Measurements from ENCODE around the gene EPO.
"Not testable (repeated sequence)": the region's sequence is repeated elsewhere in the genome, so short reads cannot be mapped to it uniquely, and the experiment has no call there.

The EPO gene

DNA sequence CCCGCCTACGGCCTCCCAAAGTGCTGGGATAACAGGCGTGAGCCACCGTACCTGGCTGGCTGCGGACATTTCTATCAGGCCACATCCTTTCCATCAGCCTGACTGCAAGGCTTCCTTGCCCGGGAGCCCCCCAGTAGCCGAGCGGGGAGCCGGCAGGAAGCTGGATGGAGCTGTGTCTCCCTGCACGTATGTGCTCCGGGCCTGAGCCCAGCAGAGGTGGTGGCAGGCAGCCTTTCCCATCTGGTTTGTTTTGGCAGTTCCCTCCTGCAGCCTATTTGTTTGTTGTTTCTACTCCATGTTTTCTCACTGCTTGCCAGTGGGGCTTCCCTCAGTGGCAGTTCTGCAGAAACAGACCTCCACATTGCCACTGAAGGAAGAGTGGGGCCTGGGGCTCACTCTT, 8.9 kb upstream of the EPO start:
- Histone ChIP-seq H4K20me1 (ENCODE audit: insufficient read depth, low read length) (peaks cover 10% of the 10 kb centered on the region), H2AFZ (ENCODE audit: low read depth, low read length) (no peak overlapping the region), H3K9ac (ENCODE audit: low read depth, low read length) (no peak overlapping the region), H3K4me1 (ENCODE audit: insufficient read depth, low read length) (peaks cover 20% of the 10 kb centered on the region), H3K4me2 (ENCODE audit: insufficient read depth, low read length) (no peak overlapping the region), H3K9me3 (ENCODE audit: insufficient read depth, low read length, severe bottlenecking) (no peaks in the 10 kb centered on the region), H3K27me3 (ENCODE audit: insufficient read depth, low read length, poor library complexity) (no peaks in the 10 kb centered on the region), H3K36me3 (ENCODE audit: insufficient read depth, low read length) (peaks cover 18% of the 10 kb centered on the region), H3K27ac (ENCODE audit: low read length) (no peak overlapping the region), H3K79me2 (ENCODE audit: insufficient read depth, low read length) (peaks cover 16% of the 10 kb centered on the region), H3K4me3 (ENCODE audit: low read depth in 1 of 2, low read length in 2 of 2) (no peak overlapping the region)
- no peak for ATAC-seq (ENCODE audit: insufficient read depth, low read depth)
- no peak for DNase-seq
- TF ChIP-seq, protein P1, sequence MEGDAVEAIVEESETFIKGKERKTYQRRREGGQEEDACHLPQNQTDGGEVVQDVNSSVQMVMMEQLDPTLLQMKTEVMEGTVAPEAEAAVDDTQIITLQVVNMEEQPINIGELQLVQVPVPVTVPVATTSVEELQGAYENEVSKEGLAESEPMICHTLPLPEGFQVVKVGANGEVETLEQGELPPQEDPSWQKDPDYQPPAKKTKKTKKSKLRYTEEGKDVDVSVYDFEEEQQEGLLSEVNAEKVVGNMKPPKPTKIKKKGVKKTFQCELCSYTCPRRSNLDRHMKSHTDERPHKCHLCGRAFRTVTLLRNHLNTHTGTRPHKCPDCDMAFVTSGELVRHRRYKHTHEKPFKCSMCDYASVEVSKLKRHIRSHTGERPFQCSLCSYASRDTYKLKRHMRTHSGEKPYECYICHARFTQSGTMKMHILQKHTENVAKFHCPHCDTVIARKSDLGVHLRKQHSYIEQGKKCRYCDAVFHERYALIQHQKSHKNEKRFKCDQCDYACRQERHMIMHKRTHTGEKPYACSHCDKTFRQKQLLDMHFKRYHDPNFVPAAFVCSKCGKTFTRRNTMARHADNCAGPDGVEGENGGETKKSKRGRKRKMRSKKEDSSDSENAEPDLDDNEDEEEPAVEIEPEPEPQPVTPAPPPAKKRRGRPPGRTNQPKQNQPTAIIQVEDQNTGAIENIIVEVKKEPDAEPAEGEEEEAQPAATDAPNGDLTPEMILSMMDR (IDR thresholded peaks at IDR 0.05; ENCODE audit: borderline replicate concordance, extremely low read depth, low read length, poor library complexity, severe bottlenecking), result no peak
- TF ChIP-seq EZH2 (IDR thresholded peaks at IDR 0.05; ENCODE audit: borderline replicate concordance, low read depth, low read length, severe bottlenecking), result no peak

DNA sequence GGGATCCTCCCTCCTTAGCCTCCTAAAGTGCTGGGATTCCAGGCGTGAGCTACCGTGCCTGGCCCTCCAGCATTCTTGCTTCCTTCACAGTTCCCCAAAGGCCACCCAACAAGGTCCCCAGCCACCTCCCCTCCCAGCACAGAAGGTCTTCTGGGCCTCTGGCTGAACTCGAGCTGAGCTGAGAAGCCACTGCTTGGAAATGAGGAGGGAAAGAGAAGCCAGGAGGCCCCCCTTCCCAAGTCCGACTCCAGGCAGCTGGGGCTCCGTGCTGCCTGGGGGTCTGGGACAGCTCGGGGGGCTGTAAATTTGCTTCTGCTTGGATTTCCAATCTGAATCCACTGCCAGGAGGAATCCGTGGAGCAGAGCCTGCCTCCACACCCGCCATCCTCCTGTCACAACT, 5.5 kb upstream of the EPO start:
- no peak overlapping the region for H3K4me3 ChIP-seq (ENCODE audit: low read depth in 1 of 2, low read length in 2 of 2)
- H3K27me3 ChIP-seq (ENCODE audit: insufficient read depth, low read length, poor library complexity), result no peaks in the 10 kb centered on the region
- ATAC-seq (ENCODE audit: insufficient read depth, low read depth) (no peak), DNase-seq (no peak)
- no peak overlapping the region for H3K4me2 ChIP-seq (ENCODE audit: insufficient read depth, low read length)
- no peak overlapping the region for H3K27ac ChIP-seq (ENCODE audit: low read length)
- H3K4me1 ChIP-seq (ENCODE audit: insufficient read depth, low read length), result no peaks in the 10 kb centered on the region
- no peaks in the 10 kb centered on the region for H3K79me2 ChIP-seq (ENCODE audit: insufficient read depth, low read length)
- no peak for TF ChIP-seq EZH2 (IDR thresholded peaks at IDR 0.05; ENCODE audit: borderline replicate concordance, low read depth, low read length, severe bottlenecking)
- TF ChIP-seq, protein P1 (IDR thresholded peaks at IDR 0.05; ENCODE audit: borderline replicate concordance, extremely low read depth, low read length, poor library complexity, severe bottlenecking), result no peak
- no peak overlapping the region for H3K9ac ChIP-seq (ENCODE audit: low read depth, low read length)
- H2AFZ ChIP-seq (ENCODE audit: low read depth, low read length), result no peak overlapping the region
- H3K9me3 ChIP-seq (ENCODE audit: insufficient read depth, low read length, severe bottlenecking), result peaks cover 12% of the 10 kb centered on the region
- H3K36me3 ChIP-seq (ENCODE audit: insufficient read depth, low read length), result no peaks in the 10 kb centered on the region
- H4K20me1 ChIP-seq (ENCODE audit: insufficient read depth, low read length), result no peaks in the 10 kb centered on the region

DNA sequence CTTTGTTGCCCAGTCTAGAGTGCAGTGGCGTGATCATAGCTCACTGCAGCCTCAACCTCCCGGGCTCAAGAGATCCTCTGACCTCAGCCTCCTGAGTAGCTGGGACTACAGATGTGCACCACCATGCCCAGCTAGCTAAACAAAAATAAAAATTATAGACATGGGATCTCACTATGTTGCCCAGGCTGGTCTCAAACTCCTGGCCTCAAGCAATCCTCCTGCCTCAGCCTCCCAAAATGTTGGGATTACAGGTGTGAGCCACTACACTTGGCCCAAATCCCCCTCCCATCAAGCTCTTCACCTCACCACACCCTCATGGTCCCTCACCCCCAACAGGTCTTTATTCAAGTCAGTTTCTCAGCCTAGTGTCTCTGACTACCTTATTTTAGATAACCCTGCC, 3.2 kb upstream of the EPO start:
- H4K20me1 ChIP-seq (ENCODE audit: insufficient read depth, low read length); H2AFZ ChIP-seq (ENCODE audit: low read depth, low read length); H3K27me3 ChIP-seq (ENCODE audit: insufficient read depth, low read length, poor library complexity): not testable (repeated sequence)

DNA sequence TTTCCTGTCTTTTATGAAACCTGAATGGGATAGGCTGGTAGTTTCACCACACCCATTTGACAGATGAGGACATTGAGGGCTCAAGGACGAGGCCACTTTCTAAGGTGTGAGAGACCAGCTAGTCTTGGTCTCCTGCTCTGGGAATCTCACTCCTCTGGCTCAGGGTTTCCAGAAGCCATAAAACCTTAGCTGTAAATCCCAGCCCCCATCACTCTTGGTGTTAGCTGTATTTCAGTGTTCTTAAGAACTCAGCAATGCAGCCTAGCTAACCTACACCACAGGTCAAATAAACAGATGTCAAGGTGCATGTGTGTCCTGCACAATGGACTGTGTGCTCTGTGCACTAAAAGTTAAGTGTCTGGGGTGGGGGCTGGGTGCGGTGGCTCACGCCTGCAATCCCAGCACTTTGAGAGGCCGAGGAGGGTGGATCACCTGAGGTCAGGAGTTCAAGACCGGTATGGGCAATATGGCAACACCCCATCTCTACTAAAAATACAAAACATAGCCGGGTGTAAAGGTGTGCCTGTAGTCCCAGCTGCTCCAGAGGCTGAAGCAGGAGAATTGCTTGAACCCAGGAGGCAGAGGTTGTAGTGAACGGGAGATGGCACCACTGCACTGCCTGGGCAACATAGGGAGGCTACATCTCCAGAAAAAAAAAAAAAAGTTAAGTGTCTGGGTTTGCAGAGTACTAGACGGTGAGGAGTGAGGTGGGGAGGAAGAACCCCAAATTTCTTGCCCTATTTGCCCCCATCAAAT, 567 bp upstream of the EPO start:
- Histone ChIP-seq H3K4me2 (ENCODE audit: insufficient read depth, low read length) (no peak overlapping the region), H2AFZ (ENCODE audit: low read depth, low read length) (no peak overlapping the region)

More for the DNA sequence above, 3.2 kb upstream of the EPO start:
- not testable (repeated sequence) for H3K4me1 ChIP-seq (ENCODE audit: insufficient read depth, low read length); H3K36me3 ChIP-seq (ENCODE audit: insufficient read depth, low read length); H3K4me3 ChIP-seq (ENCODE audit: low read depth in 1 of 2, low read length in 2 of 2); H3K27ac ChIP-seq (ENCODE audit: low read length); H3K4me2 ChIP-seq (ENCODE audit: insufficient read depth, low read length); H3K79me2 ChIP-seq (ENCODE audit: insufficient read depth, low read length); ATAC-seq (ENCODE audit: insufficient read depth, low read depth); DNase-seq; H3K9ac ChIP-seq (ENCODE audit: low read depth, low read length)
- H3K9me3 ChIP-seq (ENCODE audit: insufficient read depth, low read length, severe bottlenecking), result peaks cover 12% of the 10 kb centered on the region

More for the DNA sequence above, 567 bp upstream of the EPO start:
- Histone ChIP-seq H3K36me3 (ENCODE audit: insufficient read depth, low read length) (no peaks in the 10 kb centered on the region), H3K9ac (ENCODE audit: low read depth, low read length) (no peak overlapping the region), H3K9me3 (ENCODE audit: insufficient read depth, low read length, severe bottlenecking) (peaks cover 12% of the 10 kb centered on the region), H3K79me2 (ENCODE audit: insufficient read depth, low read length) (no peaks in the 10 kb centered on the region), H3K27ac (ENCODE audit: low read length) (no peak overlapping the region), H3K4me1 (ENCODE audit: insufficient read depth, low read length) (no peaks in the 10 kb centered on the region), H4K20me1 (ENCODE audit: insufficient read depth, low read length) (no peaks in the 10 kb centered on the region), H3K27me3 (ENCODE audit: insufficient read depth, low read length, poor library complexity) (peaks cover 24% of the 10 kb centered on the region), H3K4me3 (ENCODE audit: low read depth in 1 of 2, low read length in 2 of 2) (no peak overlapping the region)
- no peak for TF ChIP-seq EZH2 (IDR thresholded peaks at IDR 0.05; ENCODE audit: borderline replicate concordance, low read depth, low read length, severe bottlenecking)
- TF ChIP-seq, protein P1 (IDR thresholded peaks at IDR 0.05; ENCODE audit: borderline replicate concordance, extremely low read depth, low read length, poor library complexity, severe bottlenecking), result no peak
- DNase-seq (no peak), ATAC-seq (ENCODE audit: insufficient read depth, low read depth) (no peak)
